Anterior cingulate cortex (tissue), 58 donors: ENCODE data around the gene HEG1.
"Not testable (repeated sequence)": the region's sequence is repeated elsewhere in the genome, so short reads cannot be mapped to it uniquely, and the experiment has no call there.

Source experiments
- DNase-seq, 58 donors: peaks; one replicate each; lab custom pipeline; 2025; lab: John Stamatoyannopoulos, UW

Gene HEG1

DNA sequence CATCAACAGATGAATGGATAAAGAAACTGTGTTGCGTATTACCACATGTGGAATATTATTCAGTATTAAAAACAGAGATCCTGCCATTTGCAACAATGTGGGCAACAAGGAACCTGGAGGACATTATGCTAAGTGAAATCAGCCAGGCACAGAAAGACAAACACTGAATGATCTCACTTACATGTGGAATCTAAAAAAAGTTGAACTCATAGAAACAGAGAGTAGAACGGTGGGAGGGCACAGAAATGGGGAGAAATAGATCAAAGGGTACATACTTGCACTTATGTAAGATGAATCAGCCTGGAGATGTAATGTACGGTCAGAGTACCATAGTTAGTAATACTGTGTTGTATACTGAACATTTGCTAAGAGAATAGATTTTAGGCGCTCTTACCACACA lies 91.4 kb downstream of the HEG1 start:
- DNase-seq, result no peak

DNA sequence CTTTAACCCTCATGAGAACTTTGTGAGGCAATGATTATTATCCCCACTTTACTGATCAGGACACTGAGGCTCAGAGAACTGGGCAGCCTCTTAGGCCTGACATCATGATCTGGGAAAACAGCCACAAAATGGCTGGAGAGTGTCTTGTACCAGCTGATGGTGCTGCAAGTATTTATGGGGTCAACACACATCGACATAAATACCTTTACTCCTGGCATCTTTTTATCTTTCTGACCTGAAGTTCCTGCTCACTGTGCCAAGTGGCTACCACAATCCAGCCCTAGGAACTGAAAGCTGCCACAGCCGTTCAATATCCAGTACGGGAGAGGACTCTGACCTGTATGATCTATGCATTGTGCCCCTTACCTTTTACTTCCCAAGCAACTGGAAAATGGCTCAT lies 92.0 kb downstream of the HEG1 start:
- no peak for DNase-seq

DNA sequence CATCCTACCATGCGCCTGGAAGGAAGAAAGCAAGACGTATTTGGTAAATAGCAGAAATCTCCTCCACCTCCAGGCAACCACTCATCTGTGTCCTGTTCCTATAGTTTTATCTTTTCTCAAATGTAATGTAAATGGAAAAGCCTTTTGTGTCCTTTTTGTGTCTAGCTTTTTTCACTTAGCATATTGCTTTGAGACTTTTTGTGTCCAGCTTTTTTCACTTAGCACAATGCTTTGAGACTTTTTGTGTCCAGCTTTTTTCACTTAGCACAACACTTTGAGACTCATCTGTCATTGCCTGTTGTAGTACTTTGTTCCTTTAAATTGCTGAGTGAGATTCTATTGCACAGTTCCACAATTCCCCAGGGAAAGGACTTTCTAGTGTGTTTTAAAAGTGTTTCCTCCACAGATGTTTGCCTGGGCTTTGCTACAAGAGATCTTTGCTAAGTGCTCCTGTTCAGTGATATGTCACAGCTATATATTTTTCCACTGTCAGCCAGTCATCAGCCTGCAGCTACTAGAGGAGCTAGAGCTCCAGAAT lies 93.3 kb downstream of the HEG1 start:
- DNase-seq, result no peak

DNA sequence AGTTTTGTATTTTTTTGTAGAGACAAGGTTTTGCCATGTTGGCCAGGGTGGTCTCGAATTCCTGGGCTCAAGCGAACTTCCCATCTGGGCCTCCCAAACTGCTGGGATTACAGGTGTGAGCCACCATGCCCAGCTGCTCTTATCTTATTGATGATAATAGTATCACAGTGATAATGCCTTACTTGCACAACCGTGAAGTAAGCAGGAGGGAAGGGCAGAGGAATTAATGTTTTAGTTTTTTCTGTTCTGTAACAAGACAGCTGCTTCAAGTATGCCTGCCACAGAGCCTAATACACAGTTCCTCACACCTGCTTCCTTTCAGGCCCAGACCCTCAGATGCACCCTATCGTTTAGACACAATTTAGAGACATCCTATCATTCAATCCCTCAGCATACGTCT lies 95.1 kb downstream of the HEG1 start:
- no peak for DNase-seq

DNA sequence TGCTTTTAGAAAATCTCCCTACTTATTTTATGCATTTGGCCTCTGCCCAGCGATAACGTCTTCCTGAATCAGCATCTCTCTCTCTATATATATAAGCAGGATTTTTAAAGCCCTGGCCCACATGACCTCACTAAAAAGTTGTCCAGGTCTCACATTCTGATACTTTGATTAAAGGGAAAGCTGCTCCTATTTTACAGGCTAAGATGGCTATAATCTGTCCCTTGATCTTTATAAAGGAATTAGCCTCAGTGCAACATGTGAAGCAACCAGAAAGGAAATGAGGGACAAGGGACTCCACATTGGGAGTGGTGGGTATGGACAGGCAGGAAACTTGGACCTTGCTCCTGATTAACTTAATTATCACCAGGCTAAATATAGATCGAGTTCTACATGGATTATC lies 95.7 kb downstream of the HEG1 start:
- no peak for DNase-seq

DNA sequence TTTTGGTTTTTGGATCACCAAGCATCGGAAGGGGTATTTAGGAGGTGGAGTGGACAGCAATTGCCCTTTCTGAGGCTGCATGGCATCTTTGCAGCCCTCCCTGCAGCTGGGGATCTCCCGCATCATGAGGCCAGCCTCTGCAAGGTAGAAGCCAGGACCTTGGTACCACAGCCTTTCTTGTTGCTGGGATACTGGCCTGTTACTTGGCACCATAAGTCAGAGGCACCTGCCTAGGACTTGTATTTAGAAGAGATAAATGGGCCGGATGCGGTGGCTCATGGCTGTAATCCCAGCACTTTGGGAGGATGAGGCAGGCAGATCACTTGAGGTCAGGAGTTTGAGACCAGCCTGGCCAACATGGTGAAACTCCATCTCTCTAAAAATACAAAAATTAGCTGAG lies 97.8 kb downstream of the HEG1 start:
- DNase-seq, result not testable (repeated sequence)

DNA sequence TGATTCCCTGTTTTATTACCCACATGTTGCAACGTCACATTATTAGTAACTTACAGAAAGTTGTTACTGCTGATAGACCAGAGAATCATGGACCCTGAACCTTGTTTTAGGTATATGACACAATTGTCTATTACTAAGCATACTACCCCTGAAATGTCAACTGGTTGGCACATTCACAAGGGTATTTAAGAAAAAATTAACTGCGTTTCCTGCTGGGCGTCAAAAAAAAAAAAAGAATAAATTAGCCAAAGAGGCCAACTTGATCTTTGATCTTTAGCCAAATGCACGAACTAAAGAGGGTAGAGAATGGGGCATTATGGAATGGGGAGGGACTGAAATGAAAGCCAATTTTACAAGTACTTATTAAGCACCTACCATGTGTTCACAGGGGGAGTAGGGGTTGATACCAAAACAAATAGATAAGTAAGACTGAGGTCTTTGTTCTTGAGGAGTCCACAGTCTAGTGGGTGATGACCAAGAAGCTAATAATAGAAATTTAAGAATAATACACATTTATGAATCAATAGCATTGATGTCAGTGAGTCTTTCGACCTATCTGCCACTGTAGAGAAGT lies 103.4 kb downstream of the HEG1 start:
- DNase-seq, result no peak

DNA sequence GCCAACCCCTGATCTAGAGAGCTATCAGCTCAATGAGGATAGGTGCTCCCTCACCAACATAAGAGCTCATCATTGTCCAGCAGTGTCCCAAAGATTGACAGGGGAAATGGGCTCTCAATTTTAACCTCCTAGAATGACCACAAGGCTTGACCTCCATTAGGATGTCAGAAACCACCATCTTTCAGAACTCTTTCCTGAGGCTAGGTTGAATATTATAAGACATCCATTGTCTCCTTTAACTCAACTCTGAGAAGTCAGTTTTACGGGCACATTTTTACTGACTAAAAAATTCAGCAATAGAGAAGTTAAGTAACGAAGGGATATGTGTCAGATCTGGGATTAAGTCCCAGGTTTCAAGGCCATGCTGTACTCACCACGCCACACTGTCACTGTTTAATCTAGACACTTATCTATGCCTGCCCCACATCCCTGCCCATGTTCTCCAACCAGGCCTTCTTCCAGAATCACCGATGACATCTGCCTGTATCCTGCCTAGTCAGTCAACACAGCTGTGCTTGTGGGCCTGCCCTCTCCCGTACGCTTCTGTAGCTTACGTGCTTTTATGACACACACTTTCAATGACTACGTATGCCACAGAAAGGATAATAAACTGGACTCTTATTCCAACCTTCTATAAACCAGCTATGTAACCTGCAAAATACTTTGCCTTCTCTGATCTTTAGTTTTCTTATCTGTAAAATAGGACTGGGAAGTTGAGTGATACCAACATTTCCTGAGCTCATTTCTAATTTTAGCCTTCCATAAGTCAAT lies 104.1 kb downstream of the HEG1 start:
- DNase-seq, result no peak

DNA sequence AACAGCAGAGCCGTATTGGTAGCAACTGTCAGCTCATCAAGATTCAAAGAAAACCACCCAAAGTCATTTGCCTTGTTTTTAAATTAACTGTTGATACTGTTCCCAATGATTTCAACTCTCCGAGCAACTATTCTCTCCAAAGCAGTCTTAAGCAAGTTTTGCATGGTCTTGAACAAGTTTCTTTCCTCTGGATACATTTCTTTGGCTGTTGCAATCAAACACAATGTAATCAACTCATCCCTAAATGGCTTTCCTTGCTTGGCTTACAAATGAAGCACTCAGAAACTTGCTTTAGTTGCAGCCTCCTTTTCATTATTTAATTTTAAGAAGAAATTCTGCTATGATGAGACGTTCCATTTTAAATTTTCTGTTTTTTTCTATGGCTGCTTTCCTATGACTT lies 105.8 kb downstream of the HEG1 start:
- DNase-seq, result no peak

DNA sequence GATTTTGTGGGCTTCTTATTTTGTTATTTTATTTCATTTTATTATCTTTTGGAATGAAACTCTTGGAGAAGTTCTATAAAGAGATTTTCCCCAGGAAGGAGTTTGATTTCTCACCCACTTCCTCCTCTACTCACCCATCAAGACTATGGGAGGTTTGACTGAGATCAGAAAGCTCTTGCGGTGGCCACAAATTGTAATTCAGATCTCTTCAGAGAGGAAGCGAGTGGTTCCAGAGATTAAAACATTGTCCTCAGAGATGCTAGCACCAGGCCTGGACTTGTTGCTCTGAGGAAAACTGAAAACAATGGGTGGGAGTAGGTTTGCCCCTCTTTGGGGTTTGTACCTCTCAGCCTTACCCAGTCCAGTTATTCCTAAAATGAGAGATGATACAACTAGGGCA lies 113.2 kb downstream of the HEG1 start:
- no peak for DNase-seq

DNA sequence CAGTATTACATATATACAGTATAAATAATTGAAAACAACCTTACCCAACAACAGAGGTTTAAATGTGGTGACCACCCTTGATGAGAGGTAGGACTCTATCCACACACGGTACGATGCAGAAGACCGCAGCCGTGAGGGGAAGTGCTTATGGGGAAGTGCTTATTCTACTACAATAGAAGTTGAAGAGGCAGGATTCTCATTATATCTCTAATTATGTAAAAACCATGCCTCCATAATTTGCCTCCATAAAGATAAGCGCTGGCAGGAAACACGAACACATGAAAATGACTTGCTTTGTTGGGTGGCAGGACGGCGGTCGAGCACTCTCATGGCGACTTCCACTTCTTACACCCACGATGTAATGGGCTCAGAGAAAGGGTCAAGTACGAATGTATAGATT lies 114.0 kb downstream of the HEG1 start:
- DNase-seq, result no peak

DNA sequence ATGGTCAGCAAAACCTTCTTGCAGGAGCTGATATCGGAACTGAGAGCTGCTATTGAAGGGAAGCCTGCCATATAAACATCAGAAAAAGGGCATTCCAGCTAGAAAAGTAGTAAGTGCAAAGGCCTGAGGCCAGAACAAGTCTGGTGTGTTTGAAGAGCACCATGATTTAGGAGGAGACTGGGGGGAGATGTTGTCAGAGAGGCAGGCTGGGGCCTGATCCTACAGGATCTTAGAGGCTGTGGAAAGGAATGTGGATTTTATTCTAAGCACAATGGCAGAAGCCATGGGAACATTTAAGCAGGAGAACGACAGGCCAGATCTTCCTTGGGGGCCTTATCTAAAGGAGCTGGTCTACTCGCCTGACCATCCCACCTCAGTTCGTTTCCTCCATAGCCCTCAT lies 116.1 kb downstream of the HEG1 start:
- DNase-seq, result no peak

DNA sequence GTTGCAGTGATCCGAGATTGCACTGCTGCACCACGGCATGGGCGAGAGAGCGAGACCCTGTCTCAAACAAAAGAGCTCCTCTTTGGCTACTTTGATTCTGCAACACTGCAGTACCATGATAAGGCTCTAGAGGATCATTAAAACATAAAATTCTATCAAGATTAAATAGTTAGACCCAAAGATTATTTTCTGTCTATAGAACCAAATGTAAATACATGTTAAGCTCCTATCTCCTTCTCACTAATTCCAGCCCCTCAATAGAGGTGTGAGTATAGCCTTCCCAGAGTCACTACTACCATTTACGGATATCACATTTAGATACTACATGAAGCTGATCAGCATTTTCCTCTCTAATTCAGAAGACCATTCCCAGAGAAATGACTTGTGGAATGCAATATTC lies 116.9 kb downstream of the HEG1 start:
- DNase-seq, result no peak

DNA sequence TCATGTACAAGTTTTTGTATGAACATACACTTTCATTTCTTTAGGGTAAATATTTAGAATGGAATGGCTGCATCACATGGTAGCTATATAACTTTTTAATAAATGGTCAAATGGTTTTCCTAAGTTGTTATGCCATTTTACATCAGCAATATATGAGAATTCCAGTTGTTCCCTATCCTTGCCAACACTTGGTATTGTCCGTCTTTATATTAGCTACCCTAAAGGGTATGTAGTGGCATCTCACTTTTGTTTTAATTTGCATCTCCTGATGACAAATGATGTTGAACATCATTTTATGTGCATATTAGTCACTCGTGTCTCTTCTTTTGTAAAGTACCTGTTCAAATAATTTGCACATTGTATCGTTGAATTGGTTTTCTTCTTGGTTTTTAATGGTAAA lies 118.7 kb downstream of the HEG1 start:
- no peak for DNase-seq

DNA sequence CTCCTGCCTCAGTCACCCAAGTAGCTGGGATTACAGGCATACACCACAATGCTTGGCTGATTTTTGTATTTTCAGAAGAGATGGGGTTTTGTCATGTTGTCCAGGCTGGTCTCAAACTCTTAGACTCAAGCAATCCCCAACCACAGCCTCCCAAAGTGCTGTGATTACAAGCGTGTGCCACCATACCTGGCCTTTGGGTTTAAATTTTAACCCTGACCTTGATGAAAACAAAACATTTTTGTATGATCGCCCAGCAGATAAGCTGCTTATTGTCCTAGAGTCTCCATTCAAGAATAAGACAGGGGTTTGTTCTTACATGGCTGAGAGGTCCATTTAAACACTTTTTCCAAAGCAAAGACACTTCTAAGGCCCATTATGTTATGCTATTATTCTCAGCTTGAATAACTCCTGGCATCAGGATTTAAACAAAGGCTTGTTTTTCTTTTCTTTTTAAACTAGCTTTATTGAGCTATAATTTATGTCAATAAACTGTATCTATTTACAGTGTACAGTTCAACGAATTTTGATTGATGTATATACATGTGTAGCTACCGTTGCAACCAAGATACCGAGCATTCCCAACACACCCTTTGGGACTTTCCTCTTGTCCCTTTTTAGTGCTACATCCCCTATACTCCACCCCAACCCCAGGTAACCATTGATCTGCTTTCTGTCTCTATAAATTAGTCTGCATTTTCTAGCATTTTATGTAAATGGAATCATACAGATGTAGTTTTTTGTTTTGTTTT lies 119.8 kb downstream of the HEG1 start:
- no peak for DNase-seq

DNA sequence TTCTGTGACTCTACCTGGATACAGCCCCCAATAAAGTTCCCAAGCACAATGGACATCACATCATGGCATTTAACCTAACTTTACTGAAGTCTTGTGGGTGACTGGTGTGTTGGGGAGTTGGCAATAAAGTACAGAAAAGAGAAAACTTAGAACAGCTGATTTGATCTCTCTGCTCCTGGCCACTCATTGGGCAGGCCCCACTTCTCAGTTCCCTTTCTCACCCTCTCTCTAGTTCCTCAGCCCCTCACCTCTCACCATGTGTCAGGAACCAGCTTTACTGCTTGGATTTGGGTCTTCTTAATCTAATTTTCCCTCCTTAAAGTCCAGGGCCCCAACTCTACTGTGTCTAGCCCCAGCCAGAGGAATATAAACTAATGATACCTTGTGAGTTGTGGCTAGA lies 120.5 kb downstream of the HEG1 start:
- no peak for DNase-seq

DNA sequence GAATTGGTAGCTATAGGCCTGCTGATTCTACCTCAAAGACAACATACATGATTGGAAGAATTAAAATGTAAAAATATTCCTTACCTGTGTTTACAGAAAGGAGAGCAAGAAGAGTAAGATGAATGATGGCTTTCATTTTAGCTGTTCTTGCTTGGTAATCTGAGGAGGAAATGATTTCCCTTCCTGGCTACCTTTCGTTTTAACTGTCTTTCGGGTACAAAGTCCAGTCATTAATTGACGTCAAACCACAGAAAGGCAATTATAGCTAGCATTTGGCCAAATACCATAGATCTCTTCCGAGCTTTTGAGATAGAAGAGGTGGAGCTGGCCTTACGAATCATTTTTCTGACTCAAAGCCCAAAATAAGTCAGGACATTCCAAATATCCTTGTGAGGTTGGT lies 121.2 kb downstream of the HEG1 start, which contains the start of gene MUC13:
Gene MUC13, minus strand, starts transcription at position 175 of the 400 bp plus-strand sequence. Its CDS starts 39 bp downstream, at position 136.
- no peak for DNase-seq

DNA sequence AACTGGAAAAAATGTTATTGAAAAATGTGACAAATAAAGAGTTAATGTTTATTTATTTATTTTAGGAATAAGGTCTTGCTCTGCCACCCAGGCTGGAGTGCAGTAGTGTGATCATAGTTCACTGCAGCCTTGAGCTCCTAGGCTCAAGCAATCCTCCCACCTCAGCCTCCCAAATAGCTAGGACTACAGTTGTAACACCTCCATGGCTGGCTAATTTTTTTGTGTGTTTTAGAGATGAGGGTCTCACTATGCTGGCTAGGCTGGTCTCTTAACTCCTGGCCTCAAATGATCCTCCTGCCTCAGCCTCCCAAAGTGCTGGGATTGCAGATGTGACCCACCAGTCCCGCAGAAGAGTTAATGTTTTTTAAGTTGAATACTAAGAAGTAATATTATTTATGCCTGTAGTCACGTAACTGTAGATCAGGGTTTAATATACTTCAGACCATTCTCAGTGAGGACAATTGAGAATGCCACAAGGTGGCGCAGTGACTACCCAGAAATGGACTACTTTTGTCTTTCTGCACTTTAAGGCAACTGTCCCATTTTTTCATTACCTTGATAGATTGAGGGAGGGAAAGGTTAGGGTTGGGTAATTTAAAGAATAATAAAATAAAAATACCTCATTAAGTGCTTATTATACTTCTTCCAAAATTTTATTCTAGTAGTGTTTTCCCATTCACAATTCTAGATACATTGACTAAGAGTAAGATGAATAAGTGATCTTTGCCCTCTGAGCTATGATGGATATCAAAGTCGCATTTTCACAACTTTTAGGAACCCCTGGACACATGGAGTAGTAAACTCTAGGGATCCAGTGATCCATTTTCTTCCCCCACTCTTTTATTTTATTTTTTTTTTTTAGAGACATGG lies 127.2 kb downstream of the HEG1 start:
- DNase-seq, result peak in 17 of 58 donors; percentile 4 to 68 (median 15)

DNA sequence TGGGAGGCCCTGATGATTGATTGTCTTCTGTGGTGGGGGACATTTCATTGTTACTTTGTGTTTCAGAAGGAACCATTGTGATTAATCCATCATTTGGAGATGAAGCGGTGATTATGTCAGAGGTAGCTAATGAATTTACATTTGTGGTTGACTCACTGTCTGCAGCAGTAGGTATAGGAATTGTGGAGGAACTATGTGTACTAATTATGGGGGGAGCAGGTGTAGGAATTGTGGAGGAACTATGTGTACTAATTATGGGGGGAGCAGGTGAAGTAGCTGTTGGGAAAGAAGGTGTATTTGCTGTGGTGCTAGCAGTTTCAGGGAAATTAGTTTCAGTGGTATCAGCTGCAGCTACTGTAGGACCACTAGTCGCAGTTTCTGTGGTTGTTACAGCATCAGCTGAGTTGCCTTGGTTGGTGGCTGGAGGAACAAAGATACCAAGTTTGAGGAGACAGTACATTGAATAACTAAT lies 128.2 kb downstream of the HEG1 start:
- DNase-seq, result no peak

DNA sequence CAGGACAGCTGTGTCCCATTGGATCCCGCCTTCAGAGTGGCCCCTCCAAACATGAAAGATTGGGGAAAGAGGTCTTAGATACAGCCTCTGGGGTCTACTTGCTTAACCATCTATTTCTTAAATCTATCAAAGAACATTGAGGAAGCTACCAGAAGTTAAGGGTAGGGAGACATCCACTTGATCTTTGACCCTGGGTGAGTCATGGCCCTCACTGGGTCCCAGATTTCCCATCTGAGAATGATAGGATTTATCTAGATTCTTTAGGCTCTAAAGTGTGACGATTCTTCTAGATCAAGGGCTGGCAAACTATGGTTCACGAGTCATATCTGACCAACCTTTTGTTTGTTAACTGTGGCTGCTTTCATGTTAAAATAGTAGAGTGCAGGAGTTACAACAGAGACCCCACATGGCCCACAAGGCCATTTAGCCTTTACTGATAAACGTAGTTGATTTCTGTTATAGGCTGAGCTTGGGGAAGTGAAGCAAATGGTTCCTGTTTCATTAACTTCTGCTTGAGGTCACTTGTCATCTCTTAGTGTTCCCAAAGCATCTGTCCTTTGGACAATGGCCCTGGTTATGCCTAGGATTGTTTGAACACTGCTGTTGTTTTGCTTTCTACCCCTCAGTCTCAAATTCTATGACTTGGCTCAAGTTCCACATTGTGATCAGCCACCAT lies 129.2 kb downstream of the HEG1 start:
- no peak for DNase-seq
